AG09319 (cell line): ENCODE results near the gene TPP2.

Experiments used
- DNase-seq: peaks from one replicate; pipeline ENCODE4 v3.0.0-alpha.2; 2010; ENCODE audit warnings: low read depth; ENCODE audit errors: extremely low read depth
- TF ChIP-seq, protein P1 (sequence below): IDR thresholded peaks from 2 replicates; pipeline ENCODE4 v1.5.1; 2011; ENCODE audit warnings: low read depth, mild to moderate bottlenecking, inconsistent platforms, low read length, moderate library complexity

TPP2 gene

DNA sequence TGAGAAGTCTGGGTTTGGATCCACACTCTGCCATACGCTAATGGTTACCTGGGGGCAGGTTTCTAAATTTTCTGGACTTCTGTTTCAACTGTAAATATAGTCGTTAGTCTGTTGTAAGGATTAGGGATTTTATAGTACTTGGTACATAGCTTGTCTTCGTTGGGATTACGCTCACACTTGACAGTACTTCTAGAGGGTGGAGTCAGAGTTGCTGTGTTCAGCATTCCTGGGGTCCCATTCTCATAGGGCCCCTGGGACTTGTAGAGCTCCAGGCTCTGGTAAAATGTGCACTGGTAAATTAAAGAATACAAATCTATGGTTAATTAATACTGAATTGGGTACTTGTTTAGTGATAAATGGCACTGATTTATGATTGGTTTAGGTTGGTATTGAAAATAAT lies 45.2 kb downstream of the TPP2 start:
- TF ChIP-seq, protein P1, sequence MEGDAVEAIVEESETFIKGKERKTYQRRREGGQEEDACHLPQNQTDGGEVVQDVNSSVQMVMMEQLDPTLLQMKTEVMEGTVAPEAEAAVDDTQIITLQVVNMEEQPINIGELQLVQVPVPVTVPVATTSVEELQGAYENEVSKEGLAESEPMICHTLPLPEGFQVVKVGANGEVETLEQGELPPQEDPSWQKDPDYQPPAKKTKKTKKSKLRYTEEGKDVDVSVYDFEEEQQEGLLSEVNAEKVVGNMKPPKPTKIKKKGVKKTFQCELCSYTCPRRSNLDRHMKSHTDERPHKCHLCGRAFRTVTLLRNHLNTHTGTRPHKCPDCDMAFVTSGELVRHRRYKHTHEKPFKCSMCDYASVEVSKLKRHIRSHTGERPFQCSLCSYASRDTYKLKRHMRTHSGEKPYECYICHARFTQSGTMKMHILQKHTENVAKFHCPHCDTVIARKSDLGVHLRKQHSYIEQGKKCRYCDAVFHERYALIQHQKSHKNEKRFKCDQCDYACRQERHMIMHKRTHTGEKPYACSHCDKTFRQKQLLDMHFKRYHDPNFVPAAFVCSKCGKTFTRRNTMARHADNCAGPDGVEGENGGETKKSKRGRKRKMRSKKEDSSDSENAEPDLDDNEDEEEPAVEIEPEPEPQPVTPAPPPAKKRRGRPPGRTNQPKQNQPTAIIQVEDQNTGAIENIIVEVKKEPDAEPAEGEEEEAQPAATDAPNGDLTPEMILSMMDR: no peak
- no peak for DNase-seq

DNA sequence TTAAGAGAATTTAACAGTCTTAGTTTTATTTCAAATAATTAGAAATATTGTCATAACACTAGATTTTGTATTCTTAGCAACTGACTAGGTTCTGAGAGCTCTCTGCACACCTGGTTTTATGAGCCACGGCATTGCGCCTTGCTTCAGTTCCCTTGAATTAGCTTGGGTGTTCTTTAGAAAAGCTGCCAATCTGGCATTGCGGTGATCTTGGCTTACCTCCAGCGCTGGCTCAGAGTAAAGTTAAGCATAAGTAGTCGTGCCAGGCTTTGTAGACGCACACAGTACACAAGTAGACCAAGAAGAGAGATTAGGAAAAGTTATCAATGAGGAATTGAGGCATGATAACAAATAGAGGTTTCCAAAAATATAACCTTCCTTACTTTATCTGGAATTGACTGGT lies 45.7 kb downstream of the TPP2 start:
- DNase-seq: no peak
- TF ChIP-seq, protein P1: no peak

DNA sequence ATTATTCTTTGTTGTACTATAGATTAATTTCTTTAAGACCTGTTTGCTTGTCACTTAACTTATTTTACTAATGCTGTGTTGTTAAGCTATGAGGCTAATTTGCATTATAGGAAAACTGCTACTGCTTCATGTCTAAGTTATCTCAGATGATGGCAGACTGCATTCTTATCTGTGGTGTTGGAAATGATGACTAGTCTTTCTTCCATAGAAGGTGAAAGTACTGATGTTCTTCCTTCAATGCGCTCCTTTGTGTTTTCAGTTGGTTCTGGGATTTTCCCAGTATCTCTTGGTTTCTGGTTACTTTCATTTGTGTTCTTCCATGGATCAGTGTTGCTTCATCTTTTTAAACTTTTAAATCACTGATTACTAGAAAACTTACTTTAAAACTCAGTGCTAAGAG lies 46.9 kb downstream of the TPP2 start:
- no peak for DNase-seq
- TF ChIP-seq, protein P1: no peak

DNA sequence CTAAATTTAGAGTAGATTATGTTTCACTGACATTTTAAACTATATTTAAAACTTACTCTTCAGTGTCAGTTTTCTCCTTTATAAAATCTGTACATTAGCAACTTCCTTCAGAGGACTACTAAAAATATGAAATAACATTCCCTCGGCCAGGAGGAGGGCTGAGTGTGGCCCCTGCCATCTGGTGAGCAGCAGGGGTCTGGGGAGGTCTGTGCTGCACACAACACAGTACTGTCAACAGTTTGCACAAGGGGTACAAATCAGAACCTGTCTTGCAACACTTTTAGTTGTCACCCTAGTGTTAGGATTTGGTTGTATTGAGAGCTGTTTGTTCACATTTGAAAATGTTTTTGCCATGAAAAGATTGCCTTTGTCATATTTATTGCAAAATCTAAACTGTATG lies 48.9 kb downstream of the TPP2 start:
- TF ChIP-seq, protein P1: no peak
- DNase-seq: no peak

DNA sequence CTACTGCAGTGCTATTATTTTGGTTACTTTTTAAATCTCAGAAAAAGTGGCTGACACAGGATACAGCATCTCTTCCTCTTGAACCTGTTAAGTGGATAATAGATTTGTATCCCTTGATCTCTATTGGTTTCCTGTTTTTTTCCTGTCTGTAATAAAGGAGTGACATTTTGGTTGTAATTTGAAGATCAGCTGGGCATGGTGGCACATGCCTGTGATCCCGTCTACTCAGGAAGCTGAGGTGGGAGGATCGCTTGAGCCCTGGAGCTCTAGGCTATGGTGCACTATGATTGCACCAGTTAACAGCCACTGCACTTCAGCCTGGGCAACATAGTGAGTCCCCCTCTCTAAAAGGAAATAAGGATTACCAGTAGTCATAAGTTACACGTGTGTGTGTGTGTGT lies 51.3 kb downstream of the TPP2 start:
- TF ChIP-seq, protein P1: no peak
- no peak for DNase-seq

DNA sequence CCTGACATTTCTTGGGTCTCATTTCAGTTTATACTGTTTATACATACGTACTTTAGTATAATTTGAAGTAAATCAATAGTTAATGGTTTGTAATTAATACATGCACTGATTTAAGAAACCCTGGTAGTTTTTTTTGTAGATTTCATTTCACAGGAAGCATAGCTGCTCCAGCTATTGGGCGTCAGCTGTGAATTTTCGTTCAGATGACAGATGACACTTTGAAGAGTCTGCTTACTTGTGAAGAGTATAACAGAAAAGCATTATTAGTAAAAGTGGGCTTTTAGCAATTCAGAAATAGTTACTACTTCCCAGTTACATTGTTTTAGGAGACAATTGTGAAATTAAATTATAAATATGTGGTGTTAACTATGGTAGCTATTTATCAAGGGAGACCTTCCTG lies 53.7 kb downstream of the TPP2 start:
- no peak for DNase-seq
- TF ChIP-seq, protein P1: no peak

DNA sequence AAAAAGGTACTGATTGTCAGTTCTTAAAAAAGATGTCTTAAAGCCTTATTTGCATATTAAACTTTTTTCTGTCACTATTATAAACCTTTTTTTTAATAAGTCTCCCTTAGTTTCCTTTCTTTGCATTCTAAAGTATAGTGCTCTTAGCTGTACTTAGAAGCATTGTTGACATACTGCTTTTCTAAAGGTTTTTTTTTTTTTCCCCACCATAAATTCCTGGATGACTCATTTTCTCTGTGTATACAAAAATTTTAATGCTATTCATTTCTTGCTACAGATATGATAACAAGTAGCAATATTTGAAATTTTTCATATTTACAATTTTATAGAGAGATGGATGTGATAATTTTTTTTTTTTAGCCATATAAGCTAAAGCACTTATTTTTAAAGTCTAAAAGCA lies 54.6 kb downstream of the TPP2 start:
- no peak for DNase-seq
- TF ChIP-seq, protein P1: no peak

DNA sequence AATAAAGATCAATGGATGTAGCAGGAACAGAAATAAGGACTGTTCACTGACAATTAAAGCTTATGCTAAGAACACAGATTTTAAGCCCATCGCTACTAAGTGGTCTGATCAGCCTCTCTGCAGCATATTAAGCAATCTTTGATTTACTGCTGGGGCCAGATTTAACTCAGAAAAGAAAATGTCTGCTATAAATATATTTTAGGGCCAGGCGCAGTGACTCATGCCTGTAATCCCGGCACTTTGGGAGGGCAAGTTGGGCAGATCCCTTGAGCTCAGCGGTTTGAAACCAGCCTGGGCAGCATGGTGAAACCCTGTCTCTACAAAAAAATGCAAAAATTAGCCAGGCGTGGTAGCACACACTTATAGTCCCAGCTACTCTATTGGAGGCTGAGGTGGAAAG lies 55.1 kb downstream of the TPP2 start:
- TF ChIP-seq, protein P1: no peak
- no peak for DNase-seq
